RWPE1 (cell line): ENCODE data around the gene LRRC10B.
A peak's percentile ranks its signal among the peaks of the same experiment; 100 is the strongest.

Source experiments
- CTCF ChIA-PET: fragments of 350-600 bp; sonication (Branson Sonifier 250); formaldehyde crosslinking; extraction: SDS; loops from one replicate; lab custom pipeline; 2021; lab: Yijun Ruan, JAX
- POLR2A ChIA-PET: fragments of 400-600 bp; formaldehyde crosslinking; extraction: SDS; loops from one replicate; lab custom pipeline; 2020; ENCODE audit warnings: antibody characterized with exemption; ENCODE audit not compliant: low non-redundant PET; lab: Yijun Ruan, JAX
- DNase-seq: peaks from one replicate; pipeline ENCODE4 v3.0.0; 2012; ENCODE audit warnings: low spot score
- H3K27ac ChIP-seq: fragments of 450-650 bp; 2 replicates; pipeline ENCODE4 v1.5.1; 2017
- TF ChIP-seq, protein P1 (sequence below): fragments of 450-650 bp; conservative IDR thresholded peaks from 2 replicates; pipeline ENCODE4 v1.5.1; 2017; ENCODE audit warnings: low read depth, mild to moderate bottlenecking

Gene LRRC10B

DNA sequence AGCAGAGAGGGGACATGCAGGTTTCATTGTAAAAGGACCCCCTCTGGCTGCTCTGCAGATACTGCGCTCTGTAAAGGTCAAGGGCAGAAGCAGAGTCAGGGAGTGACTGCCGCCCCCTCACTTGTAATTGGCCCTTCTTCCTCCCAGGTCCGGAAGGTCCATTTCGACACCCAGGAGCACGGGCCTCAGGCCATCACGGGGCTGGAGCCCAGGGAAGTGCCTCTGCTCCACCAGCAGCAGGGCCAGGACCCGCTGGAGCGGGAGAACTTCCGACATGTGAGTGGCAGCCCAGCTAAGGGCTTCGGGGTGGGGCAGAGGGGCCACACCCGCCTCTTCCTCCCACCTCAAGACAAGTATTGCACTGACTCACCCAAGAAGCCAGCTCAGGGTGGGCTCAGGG is 24.0 kb upstream of the LRRC10B start:
- TF ChIP-seq, protein P1, sequence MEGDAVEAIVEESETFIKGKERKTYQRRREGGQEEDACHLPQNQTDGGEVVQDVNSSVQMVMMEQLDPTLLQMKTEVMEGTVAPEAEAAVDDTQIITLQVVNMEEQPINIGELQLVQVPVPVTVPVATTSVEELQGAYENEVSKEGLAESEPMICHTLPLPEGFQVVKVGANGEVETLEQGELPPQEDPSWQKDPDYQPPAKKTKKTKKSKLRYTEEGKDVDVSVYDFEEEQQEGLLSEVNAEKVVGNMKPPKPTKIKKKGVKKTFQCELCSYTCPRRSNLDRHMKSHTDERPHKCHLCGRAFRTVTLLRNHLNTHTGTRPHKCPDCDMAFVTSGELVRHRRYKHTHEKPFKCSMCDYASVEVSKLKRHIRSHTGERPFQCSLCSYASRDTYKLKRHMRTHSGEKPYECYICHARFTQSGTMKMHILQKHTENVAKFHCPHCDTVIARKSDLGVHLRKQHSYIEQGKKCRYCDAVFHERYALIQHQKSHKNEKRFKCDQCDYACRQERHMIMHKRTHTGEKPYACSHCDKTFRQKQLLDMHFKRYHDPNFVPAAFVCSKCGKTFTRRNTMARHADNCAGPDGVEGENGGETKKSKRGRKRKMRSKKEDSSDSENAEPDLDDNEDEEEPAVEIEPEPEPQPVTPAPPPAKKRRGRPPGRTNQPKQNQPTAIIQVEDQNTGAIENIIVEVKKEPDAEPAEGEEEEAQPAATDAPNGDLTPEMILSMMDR, result no peak
- no peak for DNase-seq
- POLR2A ChIA-PET, result no interaction called here
- CTCF ChIA-PET, result interaction anchor here (0.6 to 0.7 kb wide), 2 partner anchors 154 to 813 kb away, joined by 6 read pairs; no protein-coding TSS in a partner anchor
- no peak overlapping the region for H3K27ac ChIP-seq

DNA sequence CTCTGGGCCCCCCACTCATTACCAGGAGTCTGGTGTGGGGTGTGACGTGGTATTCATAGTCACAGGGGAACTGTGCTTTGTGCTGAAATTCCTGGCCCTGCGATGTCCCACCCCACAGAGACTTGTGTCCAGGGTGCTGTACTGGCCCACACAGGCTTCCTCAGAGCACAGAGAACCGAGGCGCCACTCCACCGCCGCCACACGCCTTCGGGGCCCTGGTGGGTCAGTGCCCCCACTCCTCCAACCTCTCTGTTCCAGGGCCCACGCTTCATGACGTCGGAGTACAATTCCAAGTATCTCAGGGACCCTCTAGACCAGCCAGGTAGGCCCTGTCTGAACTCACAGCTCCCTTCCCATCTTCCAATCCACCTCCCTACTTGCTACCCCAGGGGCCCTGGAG is 23.5 kb upstream of the LRRC10B start:
- TF ChIP-seq, protein P1, result no peak
- no peak overlapping the region for H3K27ac ChIP-seq
- no peak for DNase-seq
- ChIA-PET POLR2A (no interaction called here), CTCF (interaction anchor here (0.6 kb wide), 1 partner anchor 154 kb away, joined by 6 read pairs; no protein-coding TSS in a partner anchor)

DNA sequence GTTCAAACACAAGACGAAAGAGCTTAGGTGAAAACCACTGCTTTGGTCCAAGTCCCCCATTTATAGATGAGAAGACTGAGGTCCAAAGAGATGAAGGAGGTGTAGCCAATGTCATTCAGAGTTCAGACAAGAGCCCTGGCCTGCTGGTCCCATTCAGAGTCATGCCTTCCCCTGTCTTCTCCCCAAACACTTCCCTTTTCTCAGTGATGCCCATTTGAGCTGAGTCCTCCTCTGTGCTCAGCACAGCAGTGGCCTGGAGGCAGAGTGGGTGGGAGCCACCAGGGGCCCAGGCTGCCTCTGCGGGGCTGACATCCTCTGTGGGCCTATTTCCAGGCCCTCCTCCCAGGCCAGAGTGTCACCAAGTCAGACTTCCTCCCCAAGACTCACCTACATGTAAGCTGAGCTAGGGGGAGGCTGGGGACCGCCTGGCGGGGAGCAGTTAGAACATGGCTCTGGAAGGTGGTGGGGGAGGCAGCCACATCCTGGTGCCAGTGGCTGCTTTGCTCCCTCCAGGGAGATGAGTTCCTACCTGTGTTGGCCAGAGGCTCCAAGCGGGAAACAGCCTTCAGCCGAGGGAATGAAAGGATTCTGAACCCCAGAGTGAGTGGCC is 22.4 kb upstream of the LRRC10B start:
- TF ChIP-seq, protein P1, result no peak
- ChIA-PET POLR2A (no interaction called here), CTCF (interaction anchor here (0.6 to 0.7 kb wide), 3 partner anchors 23 to 152 kb away, joined by 3 read pairs; partner anchors contain the start of gene LRRC10B)
- H3K27ac ChIP-seq, result no peak overlapping the region
- no peak for DNase-seq

DNA sequence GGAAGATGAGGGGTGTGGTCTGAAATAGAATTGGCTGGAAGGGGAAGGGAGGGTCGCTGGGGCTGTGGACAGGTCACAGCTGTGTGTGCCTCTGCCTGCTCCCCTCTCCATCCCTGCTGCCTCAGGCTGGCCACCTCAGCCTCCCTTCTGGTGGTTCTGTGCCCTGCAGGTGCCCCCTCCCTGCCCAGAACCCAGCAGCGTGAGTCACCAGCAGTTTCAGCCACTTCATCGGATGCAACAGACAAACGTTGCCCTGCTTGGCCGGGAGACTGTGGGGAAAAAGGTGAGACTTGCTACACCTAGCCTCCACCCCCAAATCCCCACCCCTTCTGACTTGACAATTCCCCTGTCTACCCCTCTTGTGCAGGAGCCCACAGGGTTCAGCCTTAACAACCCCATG is 21.8 kb upstream of the LRRC10B start:
- TF ChIP-seq, protein P1, result no peak
- DNase-seq, result peak; percentile 52
- ChIA-PET CTCF (interaction anchor here (0.6 to 1.1 kb wide), 4 partner anchors 22 to 152 kb away, joined by 3 to 7 read pairs (median 3); partner anchors contain the start of gene LRRC10B), POLR2A (no interaction called here)
- H3K27ac ChIP-seq, result no peak overlapping the region

DNA sequence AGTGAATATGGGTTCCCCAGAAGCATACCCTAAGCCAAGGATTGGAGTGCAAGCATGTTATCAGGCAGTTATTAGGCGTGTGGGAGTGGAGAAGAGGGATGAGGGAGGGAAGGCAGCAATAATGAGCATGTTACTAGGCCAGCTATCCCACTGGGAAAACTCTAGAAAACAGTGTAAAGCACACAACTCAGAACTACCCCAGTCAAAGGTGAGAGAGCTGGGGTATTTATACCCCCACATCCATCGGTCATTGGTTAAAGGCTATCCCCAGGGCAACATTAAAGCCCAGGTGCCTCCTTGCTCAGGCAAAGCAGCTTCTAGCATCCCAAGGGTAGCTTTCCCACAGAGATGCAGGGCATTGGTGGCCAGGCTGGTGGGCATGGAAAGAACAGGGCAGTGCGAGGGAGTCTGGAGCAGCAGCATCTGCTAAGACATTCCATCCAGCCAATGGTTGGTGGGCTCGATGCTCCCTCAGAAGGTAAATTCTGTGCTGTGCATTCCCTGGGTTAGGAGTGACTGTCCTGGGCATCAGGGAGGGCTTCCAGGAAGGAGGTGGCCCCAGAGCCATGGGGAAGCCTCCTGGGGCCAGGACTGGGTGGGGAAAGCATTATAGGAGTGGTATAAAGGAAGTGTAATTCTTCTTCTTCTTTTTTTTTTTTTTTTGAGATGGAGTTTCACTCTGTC is 21.1 kb upstream of the LRRC10B start:
- H3K27ac ChIP-seq, result no peak overlapping the region
- ChIA-PET POLR2A (no interaction called here), CTCF (interaction anchor here (1.1 kb wide), 1 partner anchor 30 kb away, joined by 7 read pairs; no protein-coding TSS in a partner anchor)
- TF ChIP-seq, protein P1, result no peak
- no peak for DNase-seq

DNA sequence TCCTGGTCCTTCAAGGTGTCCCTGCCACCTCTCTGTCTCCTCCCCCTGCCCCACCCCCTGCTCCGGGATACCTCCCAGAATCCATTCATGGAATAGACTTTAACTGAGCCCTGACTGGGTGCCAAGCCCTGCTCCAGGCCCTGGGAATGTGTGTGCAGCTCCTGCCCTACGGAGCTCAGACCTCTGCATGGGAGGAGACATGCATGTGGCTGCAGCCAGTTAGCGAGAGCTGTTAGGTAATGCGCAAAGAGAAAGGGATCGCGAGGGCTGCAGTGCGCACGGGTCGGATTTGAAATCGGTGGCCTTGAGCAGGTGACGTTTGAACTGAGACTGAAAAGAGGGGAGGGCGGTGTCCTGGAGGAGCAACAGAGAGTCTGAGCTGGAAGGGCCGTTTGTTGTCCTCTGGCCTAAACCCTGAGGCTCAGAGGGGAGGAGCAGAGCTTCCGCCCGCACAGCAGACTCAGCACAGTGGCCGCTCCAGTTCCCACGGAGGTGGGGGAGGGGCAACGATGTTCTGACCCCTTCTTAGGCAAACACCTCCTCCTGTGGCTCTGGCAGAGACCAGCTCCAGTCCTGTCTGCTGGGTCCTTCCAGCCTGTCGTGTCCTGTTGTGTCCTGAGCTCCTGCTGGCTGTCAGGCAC is 19.8 kb upstream of the LRRC10B start:
- no peak overlapping the region for H3K27ac ChIP-seq
- TF ChIP-seq, protein P1, result no peak
- no peak for DNase-seq
- CTCF ChIA-PET, result interaction anchor here (0.6 to 2.1 kb wide), 3 partner anchors 21 to 247 kb away, joined by 3 to 9 read pairs (median 3); no protein-coding TSS in a partner anchor
- POLR2A ChIA-PET, result no interaction called here
